Colonic mucosa (tissue), 4 donors: ENCODE measurements around the gene ASZ1. TPM values are rescaled to one million over a fixed set of nuclear protein-coding genes. Genes with fewer than 3 reads are reported as not detected.
A peak's percentile ranks its signal among the peaks of the same experiment; 100 is the strongest.

Experiments used
- DNase-seq: peaks from one replicate; pipeline ENCODE4 v3.0.0-alpha.2; 2020
- H3K27ac ChIP-seq: fragments of 200-600 bp; one replicate; pipeline ENCODE4 v1.8.0; 2021
- H3K27me3 ChIP-seq: fragments of 200-600 bp; one replicate; pipeline ENCODE4 v1.8.0; 2021
- H3K36me3 ChIP-seq: fragments of 200-600 bp; one replicate; pipeline ENCODE4 v1.8.0; 2021
- H3K4me1 ChIP-seq: fragments of 200-600 bp; one replicate; pipeline ENCODE4 v1.8.0; 2021; ENCODE audit warnings: mild to moderate bottlenecking
- H3K4me3 ChIP-seq: fragments of 200-600 bp; one replicate; pipeline ENCODE4 v1.8.0; 2021
- H3K9ac ChIP-seq, 2 donors: one replicate each; pipeline ENCODE4 v1.7.0; 2013; ENCODE audit warnings: control low read depth in 2 of 2, low read depth in 2 of 2, low read length in 2 of 2
- H3K9me3 ChIP-seq: fragments of 200-600 bp; one replicate; pipeline ENCODE4 v1.8.0; 2021
- CTCF ChIP-seq: fragments of 200-600 bp; IDR thresholded peaks from one replicate; pipeline ENCODE4 v1.8.0; 2022; ENCODE audit warnings: antibody characterized with exemption, mild to moderate bottlenecking
- intact Hi-C: fragments of 100-400 bp; cut with DNase I; formaldehyde crosslinking; loops from one replicate; pipeline ENCODE4 v1.14.1; 2022
- total RNA-seq, 2 donors: library from RNA; stranded (reverse); fragmentation: NEBNext Ultra II Directional in 1 of 2; extraction: Animal tissue kit (Norgen Biotek cat#: 25700) in 1 of 2; gene quantifications; one replicate each; pipeline ENCODE4 v1.2.1, GENCODE V29; 2021
- donor health status: healthy.
- donor health status: DM: no; HTN: no; CAD: no.
- donor health status: DM: no; HTN: no; CAD: no.

The ASZ1 gene
- total RNA-seq, 2 donors from 2014 or later, result not detected

- Histone ChIP-seq H3K9ac (no peak overlapping the region), H3K27me3 (peaks cover 40% of the 10 kb centered on the region), H3K36me3 (no peaks in the 10 kb centered on the region), H3K9me3 (no peaks in the 10 kb centered on the region), H3K4me1 (peaks cover 10% of the 10 kb centered on the region), H3K4me3 (peak overlapping the region; percentile 13), H3K27ac (no peak overlapping the region)
- no peak for TF ChIP-seq CTCF
- no peak for DNase-seq
- intact Hi-C loops, result no loop called here
These were observed 103.2 kb downstream of the ASZ1 start for GRCh38 chr7:117323851-117324711.

DNA sequence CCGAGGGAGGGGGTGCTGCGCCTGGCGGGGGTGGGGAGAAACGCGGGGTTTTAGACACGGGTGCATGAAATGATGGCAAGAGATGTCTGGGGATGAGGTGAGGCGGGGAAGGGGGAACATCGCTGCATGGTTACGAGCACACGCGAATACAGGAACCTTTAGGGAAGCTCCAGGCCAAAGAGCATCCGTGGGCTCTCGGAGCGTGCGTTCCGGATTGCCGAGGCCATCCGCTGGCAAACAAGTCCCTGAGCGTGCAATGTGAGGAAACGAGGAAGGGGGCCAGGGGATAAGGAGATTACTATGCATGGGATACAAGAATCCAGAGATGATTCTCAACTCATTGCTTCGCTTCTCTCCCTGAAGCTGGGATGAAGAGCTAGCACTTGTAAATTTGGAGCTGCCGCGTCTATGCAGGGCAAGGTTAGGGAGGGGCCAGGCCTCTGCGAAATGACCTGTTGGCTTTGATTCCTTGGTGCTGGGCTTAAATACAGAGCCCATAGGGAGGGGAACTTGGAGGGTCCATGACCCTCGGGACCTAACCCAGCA is 103.9 kb downstream of the ASZ1 start:
- no peak for DNase-seq
- TF ChIP-seq CTCF, result no peak
- Histone ChIP-seq H3K9ac (no peak overlapping the region), H3K27me3 (peaks cover 40% of the 10 kb centered on the region), H3K4me1 (peaks cover 10% of the 10 kb centered on the region), H3K9me3 (no peaks in the 10 kb centered on the region), H3K27ac (no peak overlapping the region), H3K4me3 (no peak overlapping the region), H3K36me3 (no peaks in the 10 kb centered on the region)
- intact Hi-C loops, result no loop called here

DNA sequence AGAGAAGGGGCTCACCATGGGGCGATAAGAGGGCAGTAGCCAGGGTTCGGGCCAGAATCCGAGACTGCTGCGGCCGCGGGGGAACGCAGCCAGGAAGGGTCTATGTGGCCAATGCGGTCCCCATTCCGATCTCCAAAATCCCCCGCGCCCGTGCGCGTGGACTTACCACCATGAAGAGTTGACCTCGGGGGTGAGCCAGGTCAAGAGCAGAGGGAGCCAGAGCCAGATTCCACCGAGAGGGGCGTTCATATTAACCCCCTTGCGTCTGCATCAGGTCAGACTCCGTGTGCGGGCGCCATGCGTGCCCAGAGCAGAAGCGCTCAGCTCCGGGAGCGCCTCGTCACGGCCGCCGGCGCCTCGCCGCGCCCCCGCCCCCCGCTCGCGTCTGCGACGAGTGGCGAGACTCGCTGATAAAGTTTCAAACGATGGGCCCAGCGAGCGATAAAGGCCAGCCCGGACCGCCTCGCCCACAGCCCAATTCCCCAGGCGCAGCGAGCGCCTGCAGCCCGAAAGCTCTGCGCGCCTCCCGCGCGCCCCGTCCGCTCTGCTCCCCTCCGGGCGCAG is 104.5 kb downstream of the ASZ1 start, which contains the start of gene WNT2:
WNT2 (minus strand) TSS at position 318 of the 564 bp plus-strand sequence; CDS start at position 249, 69 bp downstream.
- Histone ChIP-seq H3K36me3 (no peaks in the 10 kb centered on the region), H3K27me3 (peaks cover 40% of the 10 kb centered on the region), H3K4me1 (peaks cover 10% of the 10 kb centered on the region), H3K4me3 (peak within 1 kb of the TSS; percentile 13), H3K9ac (no peak within 1 kb of the TSS), H3K9me3 (no peaks in the 10 kb centered on the region), H3K27ac (no peak within 1 kb of the TSS)
- intact Hi-C loops, result no loop called here
- no peak for TF ChIP-seq CTCF
- DNase-seq, result no peak

DNA sequence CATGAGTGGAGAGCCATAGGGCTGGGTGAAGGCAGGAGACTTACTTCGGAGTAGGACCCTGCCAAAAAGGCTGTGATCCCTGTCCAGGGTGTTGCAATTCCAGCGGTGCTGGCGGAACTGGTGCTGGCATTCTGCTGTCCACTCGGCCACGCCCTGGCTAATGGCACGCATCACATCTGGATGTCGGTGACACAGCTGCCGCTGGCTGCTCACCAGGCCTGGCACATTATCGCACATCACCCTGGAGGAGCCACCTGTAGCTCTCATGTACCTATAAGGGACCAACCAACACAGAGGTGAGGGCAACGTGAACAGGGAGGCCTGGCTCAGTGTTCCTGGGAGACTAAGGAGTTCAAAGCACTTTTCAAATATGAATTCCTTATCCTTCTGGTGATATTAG is 106.8 kb downstream of the ASZ1 start:
- no peak overlapping the region for H3K4me3 ChIP-seq
- no peaks in the 10 kb centered on the region for H3K9me3 ChIP-seq
- peaks cover 10% of the 10 kb centered on the region for H3K4me1 ChIP-seq
- peaks cover 39% of the 10 kb centered on the region for H3K27me3 ChIP-seq
- no peak overlapping the region for H3K9ac ChIP-seq
- DNase-seq, result no peak
- TF ChIP-seq CTCF, result no peak
- intact Hi-C loops, result no loop called here
- no peak overlapping the region for H3K27ac ChIP-seq
- no peaks in the 10 kb centered on the region for H3K36me3 ChIP-seq

- Histone ChIP-seq H3K36me3 (no peaks in the 10 kb centered on the region), H3K27ac (no peak overlapping the region), H3K27me3 (peaks cover 26% of the 10 kb centered on the region), H3K4me1 (peaks cover 10% of the 10 kb centered on the region), H3K4me3 (no peak overlapping the region), H3K9me3 (no peaks in the 10 kb centered on the region), H3K9ac (no peak overlapping the region)
- DNase-seq, result no peak
- no peak for TF ChIP-seq CTCF
- intact Hi-C loops, result no loop called here
These were observed 108.1 kb downstream of the ASZ1 start for GRCh38 chr7:117319181-117319580.
